ENCODE results near the gene FAM83E.
"Not testable (repeated sequence)": the region's sequence is repeated elsewhere in the genome, so short reads cannot be mapped to it uniquely, and the experiment has no call there.

The FAM83E gene

DNA sequence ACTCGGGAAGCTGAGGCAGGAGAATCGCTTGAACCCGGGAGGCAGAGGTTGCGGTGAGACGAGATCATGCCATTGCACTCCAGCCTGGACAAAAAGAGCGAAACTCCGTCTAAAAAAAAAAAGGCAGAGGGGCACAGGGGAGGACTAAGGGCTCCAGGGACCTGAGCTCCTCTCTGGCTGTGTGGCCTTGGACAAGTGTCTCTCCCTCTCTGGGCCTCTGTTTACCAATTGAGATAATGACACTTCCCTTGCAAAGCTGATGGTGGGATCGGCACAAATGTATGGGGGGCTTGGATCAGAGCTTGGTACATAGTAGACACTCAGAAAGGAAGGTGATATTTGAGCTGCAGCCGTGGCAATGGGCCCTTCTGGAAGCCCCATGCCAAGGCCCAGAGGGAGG is 19.7 kb downstream of the FAM83E start:
- TF ChIP-seq, protein P1, sequence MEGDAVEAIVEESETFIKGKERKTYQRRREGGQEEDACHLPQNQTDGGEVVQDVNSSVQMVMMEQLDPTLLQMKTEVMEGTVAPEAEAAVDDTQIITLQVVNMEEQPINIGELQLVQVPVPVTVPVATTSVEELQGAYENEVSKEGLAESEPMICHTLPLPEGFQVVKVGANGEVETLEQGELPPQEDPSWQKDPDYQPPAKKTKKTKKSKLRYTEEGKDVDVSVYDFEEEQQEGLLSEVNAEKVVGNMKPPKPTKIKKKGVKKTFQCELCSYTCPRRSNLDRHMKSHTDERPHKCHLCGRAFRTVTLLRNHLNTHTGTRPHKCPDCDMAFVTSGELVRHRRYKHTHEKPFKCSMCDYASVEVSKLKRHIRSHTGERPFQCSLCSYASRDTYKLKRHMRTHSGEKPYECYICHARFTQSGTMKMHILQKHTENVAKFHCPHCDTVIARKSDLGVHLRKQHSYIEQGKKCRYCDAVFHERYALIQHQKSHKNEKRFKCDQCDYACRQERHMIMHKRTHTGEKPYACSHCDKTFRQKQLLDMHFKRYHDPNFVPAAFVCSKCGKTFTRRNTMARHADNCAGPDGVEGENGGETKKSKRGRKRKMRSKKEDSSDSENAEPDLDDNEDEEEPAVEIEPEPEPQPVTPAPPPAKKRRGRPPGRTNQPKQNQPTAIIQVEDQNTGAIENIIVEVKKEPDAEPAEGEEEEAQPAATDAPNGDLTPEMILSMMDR (IDR thresholded peaks at IDR 0.05; ENCODE audit: borderline replicate concordance, control extremely low read depth, extremely low read depth, insufficient read depth, missing control alignments), result no peak
- in situ Hi-C loops (cut with MboI; ENCODE audit: low sequenced_read_pairs, unreplicated experiment), result loop anchor here (25.0 kb wide), 1 partner anchor 283 kb away; a partner anchor contains a TSS
- DNase-seq (ENCODE audit: low spot score), result no peak

DNA sequence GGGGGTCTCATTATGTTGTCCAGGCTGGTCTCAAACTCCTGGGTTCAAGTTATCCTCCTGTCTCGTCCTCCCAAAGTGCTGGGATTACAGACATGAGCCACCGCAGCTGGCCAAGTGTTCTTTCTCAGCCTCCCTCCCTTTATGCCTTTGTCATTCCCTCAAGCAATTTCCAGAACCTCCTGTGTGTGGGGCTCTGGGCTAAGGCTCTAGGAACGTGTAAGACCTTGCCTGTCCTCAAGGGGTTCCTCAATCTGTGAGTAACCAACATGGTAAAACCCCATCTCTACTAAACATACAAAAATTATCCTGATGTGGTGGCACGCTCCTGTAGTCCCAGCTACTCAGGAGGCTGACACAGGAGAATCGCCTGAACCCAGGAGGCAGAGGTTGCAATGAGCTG is 23.9 kb downstream of the FAM83E start:
- in situ Hi-C loops (cut with MboI; ENCODE audit: low sequenced_read_pairs, unreplicated experiment), result loop anchor here (25.0 kb wide), 1 partner anchor 279 kb away; a partner anchor contains a TSS
- DNase-seq (ENCODE audit: low spot score), result no peak
- TF ChIP-seq, protein P1 (IDR thresholded peaks at IDR 0.05; ENCODE audit: borderline replicate concordance, control extremely low read depth, extremely low read depth, insufficient read depth, missing control alignments), result no peak

DNA sequence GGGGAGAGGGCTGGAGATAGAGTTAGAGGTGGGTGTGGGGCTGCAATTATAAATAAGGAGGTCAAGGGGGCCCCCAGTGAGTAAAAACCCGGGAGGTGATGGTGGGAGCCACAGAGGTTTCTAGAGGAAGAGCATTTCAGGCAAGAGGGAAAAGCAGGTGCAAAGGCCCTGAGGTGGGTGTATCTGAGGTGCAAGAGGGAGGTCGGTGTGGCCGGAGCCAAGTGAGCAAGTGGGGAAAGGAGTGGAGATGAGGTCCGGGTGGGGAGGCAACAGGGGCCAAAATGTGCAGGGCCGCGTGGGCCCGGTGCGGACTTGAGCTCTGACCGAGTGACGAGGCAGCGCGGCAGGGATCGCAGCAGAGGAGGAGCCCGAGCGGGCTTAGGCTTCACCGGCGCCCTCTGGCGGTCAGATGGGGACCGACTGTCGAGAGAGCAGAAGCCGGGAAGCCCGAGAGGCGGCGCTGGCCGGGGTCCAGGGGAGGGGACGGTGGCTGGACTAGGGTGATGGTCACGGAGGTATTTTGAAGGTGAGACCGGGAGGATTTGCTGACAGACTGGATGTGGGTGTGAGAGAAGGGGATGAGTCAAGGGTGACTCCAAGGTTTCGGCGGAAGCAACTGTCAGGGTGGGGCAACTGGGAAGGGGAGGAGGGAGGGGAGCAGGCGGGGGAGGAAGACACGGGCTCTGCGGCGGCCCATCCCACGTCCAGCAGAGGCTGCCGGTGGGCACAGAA is 26.0 kb downstream of the FAM83E start:
- TF ChIP-seq, protein P1 (IDR thresholded peaks at IDR 0.05; ENCODE audit: borderline replicate concordance, control extremely low read depth, extremely low read depth, insufficient read depth, missing control alignments), result peak; percentile 95

DNA sequence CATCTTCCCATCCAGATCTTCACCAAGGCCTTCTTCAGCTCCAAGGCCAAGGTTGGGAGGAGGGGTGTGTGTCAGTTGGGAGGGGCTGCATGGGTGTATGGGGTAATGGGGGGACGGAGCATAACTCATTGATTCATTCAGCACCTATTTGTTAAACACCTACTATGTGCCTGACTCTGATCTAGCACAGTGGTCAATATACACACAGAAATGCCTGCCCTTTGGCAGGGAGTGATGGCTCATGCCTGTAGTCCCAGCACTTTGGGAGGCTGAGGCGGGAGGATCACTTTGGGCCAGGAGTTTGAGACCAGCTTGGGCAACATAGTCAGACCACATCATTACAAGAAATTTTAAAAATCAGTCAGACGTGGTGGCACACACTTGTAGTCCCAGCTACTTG is 27.5 kb downstream of the FAM83E start:
- DNase-seq (ENCODE audit: low spot score), result no peak
- TF ChIP-seq, protein P1 (IDR thresholded peaks at IDR 0.05; ENCODE audit: borderline replicate concordance, control extremely low read depth, extremely low read depth, insufficient read depth, missing control alignments), result no peak
- in situ Hi-C loops (cut with MboI; ENCODE audit: low sequenced_read_pairs, unreplicated experiment), result loop anchor here (5.0 to 25.0 kb wide), 2 partner anchors 80 to 275 kb away; a partner anchor contains a TSS

More for the DNA sequence above, 26.0 kb downstream of the FAM83E start:
- in situ Hi-C loops (cut with MboI; ENCODE audit: low sequenced_read_pairs, unreplicated experiment), result loop anchor here (5.0 to 25.0 kb wide), 2 partner anchors 82 to 277 kb away; a partner anchor contains a TSS
- peak; percentile 93 for DNase-seq (ENCODE audit: low spot score)

DNA sequence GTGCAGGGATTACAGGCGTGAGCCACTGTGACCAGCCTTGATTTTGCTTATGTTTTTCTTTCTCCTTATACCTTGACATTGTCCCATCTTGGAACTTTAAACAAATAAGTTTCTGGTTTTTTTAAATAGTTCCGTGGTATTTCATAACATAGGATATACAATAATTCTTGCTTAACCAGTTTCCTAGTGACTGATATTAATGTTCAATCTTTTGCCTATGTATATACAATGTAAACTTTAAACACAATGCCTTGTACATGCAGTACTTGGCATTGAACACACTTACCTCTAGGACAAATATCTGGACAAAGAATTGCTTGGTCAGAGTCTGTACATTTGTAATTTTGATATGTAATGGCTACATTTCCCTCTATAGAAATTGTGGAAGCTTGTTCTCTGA is 32.7 kb downstream of the FAM83E start:
- TF ChIP-seq, protein P1 (IDR thresholded peaks at IDR 0.05; ENCODE audit: borderline replicate concordance, control extremely low read depth, extremely low read depth, insufficient read depth, missing control alignments), result no peak
- no peak for DNase-seq (ENCODE audit: low spot score)
- in situ Hi-C loops (cut with MboI; ENCODE audit: low sequenced_read_pairs, unreplicated experiment), result loop anchor here (25.0 kb wide), 1 partner anchor 270 kb away; a partner anchor contains a TSS

DNA sequence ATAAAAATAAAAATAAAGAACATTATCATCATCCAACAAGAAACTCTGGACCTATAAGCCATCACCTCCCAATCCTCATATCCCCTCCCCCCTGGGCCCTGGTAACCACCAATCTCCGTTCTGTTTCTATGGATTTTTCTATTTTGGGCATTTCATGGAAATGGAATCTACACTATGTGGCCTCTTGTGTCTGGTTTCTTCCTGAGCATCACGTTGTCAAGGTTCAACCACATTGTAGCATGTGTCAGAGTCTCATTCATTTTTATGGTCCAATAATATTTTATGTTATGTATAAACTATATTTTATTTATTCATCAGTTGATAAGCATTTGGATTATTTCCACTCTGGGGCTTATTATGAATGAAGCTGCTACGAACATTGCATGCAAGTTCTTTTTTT is 36.0 kb downstream of the FAM83E start:
- DNase-seq (ENCODE audit: low spot score), result no peak
- TF ChIP-seq, protein P1 (IDR thresholded peaks at IDR 0.05; ENCODE audit: borderline replicate concordance, control extremely low read depth, extremely low read depth, insufficient read depth, missing control alignments), result no peak
- in situ Hi-C loops (cut with MboI; ENCODE audit: low sequenced_read_pairs, unreplicated experiment), result loop anchor here (25.0 kb wide), 1 partner anchor 267 kb away; a partner anchor contains a TSS

DNA sequence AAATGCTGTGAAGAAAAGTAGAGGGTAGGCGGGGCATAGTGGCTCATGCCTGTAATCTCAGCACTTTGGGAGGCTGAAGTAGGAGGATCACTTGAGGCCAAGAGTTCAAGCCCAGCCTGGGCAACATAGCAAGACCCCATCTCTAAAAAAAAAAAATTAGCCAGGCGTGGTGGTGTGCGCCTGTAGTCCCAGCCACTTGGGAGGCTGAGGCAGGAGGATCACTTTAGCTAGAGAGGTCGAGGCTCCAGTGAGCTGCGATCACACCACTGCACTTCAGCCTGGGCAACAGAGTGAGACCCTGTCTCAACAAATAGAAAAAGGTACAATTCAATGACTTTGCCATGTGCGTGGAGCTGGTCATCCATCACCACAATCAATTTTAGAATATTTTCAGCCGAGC is 37.0 kb downstream of the FAM83E start:
- in situ Hi-C loops (cut with MboI; ENCODE audit: low sequenced_read_pairs, unreplicated experiment), result loop anchor here (25.0 kb wide), 1 partner anchor 266 kb away; a partner anchor contains a TSS
- DNase-seq (ENCODE audit: low spot score), result not testable (repeated sequence)
